CD4-positive, alpha-beta T cell treated with Interleukin-17A for 4 hours (primary cell): ENCODE data around the gene RAB40C.

ENCODE experiments used
- DNase-seq: peaks from one replicate; pipeline ENCODE4 v3.0.0-alpha.2; 2020; ENCODE audit warnings: mixed read lengths

RAB40C gene

DNA sequence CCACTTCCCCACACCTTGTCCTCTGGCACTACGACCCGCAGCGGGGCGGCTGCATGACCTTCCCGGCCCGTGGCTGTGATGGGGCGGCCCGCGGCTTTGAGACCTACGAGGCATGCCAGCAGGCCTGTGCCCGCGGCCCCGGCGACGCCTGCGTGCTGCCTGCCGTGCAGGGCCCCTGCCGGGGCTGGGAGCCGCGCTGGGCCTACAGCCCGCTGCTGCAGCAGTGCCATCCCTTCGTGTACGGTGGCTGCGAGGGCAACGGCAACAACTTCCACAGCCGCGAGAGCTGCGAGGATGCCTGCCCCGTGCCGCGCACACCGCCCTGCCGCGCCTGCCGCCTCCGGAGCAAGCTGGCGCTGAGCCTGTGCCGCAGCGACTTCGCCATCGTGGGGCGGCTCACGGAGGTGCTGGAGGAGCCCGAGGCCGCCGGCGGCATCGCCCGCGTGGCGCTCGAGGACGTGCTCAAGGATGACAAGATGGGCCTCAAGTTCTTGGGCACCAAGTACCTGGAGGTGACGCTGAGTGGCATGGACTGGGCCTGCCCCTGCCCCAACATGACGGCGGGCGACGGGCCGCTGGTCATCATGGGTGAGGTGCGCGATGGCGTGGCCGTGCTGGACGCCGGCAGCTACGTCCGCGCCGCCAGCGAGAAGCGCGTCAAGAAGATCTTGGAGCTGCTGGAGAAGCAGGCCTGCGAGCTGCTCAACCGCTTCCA is 43.6 kb downstream of the RAB40C start:
- no peak for DNase-seq

DNA sequence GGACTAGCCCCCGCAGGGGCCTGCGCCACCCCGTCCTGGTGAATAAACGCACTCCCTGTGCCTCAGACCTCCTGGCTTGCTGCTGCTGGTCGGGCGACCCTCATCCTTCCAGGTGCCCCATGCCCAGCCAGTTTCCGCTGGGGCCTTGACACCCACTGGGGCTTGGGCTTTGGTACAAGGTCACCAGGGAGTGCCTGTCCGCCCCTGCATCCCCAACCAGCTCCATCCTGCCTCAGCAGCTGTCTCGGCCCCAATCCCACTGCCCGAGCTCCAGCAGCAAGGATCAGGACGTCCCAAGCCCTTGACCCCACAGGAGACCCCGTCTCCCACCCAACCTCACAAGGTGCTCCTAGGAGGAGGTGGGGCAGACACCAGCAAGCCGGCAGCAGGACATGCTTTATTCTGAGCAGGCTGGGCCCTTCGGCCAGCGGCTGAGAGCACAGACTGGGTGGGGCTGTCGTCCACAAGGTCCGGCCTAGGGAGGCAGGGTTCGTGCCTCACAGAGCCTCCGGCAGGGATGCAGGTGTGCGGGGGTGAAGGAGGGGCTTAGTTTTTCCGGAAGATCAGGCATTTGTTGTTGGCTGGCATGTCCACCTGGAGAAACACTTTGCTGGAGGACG is 44.3 kb downstream of the RAB40C start:
- DNase-seq: no peak

DNA sequence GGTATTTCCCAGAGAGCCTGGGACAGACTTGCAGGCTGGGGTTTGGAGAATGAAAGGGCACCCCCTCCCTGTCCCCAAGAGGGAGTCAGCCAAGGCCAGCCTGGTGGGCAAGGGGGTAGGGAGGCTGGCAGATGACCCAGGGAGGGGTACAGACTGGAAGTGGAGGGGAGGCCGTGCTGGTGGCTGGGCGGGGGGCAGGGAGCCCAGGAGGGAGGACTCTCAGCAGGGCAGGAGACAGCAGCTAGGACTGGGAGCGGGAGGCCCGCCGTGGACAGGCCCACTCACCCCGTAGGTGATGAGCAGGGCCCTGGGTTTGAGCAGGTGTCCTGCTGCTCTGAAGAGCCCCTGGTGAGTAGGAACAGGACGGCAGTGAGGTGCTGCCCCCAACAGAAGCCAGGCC is 45.1 kb downstream of the RAB40C start:
- DNase-seq: no peak

DNA sequence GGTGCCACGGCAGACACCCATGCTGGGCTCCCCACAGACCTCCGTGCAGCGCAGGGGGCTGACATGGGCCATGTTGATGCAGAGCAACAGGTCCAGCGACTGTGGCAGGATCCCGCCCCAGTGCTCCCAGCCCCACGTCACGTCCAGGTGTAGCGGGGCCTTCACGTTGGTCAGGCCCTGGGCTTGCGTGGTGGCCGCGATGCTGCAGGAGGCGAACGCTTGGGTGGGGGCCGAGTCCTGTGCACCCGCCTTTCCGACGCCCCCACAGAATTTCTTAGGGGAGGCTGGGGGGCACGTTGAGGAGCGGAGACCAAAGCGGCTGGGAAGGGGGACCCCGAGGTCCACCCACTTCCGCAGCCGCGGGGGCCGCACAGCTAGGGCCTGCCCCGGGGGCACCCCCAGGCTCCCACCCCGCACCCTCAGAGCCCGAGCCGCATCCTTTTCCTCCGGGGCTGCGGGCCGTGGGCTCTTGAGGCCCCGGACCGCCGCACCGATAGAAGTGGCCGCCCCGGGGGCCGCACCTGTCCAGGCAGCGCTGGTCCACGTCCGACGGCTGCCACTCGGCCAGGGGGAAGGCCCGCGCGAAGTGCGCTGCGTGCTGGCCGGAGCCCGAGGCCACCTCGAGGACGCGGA is 45.8 kb downstream of the RAB40C start:
- no peak for DNase-seq

DNA sequence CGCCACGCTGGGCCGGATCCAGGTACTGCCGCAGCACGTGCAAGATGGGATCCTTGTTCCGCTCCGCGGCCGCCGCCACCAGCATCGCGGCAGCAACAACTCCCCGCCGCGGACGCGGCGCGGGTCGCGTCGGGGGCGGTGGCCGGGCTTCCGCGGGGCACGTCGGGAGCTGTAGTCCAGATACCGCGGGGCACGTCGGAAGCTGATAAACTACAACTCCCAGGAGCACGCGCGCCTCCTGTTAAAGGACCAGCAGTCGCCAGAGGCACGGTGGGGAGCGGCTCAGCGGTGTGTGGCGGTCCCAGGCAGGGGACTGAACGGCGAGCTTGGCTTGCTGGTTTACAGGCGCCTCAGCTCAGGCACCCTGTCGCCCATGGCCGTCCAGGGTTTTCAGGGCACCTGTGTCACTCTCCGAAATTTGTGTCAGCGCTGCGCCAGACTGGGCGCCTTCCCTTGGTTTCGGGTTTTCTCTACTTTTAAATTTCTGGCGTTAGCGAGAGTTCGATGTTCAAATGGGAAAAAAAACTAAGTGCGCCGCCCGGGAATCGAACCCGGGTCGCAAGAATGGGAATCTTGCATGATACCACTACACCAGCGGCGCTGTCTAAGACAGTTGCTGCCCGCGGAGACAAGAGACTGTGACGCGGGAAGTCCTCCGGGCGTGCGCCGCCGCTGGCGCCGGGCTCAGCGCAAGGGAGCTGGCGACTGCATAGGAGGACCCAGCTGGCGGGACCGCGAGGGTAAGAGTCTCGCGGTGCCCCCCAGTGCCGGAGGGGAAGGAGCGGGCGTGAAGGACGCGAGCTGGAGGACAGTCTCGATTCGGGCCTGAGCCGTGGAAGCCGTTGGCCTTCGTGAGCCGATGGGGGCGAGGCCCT is 46.6 kb downstream of the RAB40C start, which contains the start of gene METTL26:
METTL26 (minus strand) TSS at position 100 of the 875 bp plus-strand sequence; CDS start at position 85, 15 bp downstream.
- peak; percentile 96 for DNase-seq

DNA sequence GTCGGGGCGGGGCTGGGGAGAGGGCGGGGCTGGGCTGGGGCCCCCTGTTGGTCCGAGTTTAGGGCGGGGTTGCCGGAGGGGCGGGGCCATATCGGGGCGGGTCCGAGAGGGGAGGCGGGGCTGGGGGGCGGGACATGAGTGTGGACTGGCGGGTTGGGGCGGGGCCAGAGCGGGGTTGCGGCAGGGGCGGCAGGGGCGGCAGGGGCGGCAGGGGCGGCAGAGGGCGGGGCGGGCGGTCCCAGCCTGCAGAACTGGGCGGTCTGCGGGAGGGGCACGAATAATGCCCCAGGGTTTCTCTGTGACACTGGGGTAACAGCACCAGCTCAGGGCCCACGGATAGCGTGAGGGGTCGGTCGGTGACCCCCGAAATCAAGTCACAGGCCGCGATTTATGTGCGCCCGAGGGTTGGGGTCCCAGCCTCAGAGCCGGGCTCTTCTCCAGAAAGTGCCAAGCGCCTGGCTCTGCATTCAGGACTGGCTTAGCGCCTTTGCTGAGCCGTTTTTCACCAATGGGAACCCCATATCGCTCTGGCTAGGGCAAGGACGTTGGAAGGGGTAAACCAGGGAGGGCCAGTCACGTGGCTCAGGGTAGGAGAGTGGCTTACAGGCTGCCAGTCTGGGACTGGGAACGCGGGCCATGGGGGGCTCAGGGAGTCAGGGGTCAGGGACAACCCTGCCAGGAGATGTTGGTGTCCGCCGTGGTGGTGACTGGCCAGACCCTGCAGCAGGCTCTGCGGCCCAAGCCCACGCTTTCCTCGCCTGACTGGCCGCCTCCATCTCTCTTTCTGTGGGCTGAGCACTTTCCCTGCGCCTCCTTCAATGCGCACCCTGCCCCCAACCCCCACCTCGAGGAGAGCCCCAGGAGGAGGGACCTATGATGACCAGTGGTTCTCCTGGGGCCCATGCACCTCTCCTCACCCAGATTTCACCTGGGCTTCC is 47.5 kb downstream of the RAB40C start:
- DNase-seq: peak; percentile 95

DNA sequence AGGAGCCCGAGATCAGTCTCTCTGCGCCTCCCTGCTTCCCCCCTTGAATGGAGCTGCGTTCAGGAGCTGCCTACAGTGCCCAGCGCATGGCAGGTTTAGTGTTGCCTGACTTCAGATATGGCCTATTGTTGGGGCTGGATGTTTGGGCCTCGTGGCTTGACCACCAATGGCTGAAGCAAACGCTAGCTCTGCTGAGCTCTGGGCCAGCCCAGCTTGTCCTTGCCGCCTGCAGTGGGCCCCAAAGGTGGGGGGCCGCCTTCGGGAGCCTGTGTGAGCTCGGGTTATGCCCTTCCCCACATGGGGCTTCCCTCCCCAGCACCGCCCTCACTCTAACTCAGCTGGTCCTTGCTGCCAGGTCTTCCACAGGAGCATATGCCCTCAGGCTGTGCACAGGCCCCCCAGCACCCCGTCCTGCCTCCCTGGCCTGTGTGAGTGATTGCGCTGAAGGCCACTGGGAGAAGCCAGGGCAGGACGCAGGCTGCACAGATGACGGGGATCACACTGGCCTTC is 48.2 kb downstream of the RAB40C start:
- no peak for DNase-seq

DNA sequence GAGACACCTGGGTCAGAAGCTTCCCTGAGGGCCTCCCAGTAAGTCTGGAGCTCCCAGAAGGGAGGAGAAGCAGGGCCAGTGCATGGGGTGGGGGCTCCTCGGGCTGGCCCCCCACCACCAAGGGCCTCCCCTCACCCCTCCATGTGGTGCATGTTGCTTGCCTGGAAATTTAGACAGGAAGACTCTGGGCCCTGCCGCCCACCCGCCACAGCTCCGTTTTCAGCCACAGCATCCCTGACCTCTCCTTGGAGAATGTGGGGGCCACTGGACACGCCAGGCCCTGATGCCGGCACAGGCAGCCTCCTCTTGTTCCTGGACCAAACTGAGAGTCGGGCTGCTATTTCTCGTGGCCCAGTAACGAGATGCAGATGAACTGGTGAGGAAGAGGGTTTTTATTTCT is 49.0 kb downstream of the RAB40C start:
- DNase-seq: no peak

DNA sequence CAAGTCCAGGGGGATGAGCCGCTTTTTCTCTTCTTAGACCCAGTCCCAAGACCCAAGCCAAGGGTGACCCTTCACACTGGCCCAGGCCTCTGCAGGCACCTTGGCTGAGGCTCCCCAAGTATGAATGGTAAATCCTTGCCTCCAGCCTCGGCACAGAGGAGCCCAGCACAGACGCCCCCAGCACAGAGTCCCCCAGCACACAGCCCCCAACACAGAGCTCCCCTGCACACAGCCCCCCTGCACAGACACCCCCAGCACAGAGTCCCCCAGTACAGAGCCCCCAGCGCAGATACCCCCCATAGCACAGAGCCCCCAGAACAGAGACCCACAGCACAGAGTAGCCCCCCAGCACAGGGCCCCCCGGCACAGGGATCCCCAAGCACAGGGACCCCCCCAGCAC is 50.7 kb downstream of the RAB40C start:
- DNase-seq: no peak

DNA sequence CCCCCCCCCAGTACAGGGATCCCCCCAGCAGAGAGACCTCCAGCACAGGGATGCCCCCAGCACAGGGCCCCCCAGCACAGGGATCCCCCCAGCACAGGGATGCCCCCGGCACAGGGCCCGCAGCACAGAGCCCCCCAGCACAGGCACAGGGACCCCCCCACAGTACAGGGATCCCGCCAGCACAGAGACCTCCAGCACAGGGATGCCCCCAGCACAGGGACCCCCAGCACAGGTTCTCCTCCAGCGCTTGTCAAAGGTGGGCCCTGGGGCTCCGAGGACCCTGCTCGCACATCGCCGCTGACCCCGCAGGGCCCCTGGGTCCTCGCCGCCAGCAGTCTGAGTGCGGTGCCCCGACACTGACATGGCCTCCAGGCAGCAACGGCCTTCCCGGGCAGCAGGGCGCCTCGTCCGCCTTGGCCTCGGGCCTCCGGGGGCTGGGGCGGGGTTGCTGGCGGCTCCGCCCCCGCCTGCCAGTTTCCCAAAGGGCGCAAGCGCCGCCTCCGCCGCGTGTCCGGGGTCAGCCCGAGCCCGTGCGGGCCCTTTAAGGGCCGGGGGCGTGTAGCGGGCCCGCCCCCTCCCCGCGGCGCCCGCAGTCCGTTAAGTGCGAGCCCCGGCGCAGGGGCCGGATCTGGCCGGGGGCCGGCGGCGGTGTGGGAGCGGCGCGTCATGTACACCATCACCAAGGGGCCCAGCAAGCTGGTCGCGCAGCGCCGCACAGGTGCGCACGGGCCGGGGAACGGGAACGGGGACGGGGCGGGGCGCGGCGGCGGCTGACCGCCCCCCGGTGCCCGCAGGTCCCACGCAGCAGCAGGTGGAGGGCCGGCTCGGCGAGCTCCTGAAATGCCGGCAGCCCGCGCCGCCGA is 51.7 kb downstream of the RAB40C start, which contains the start of gene MCRIP2:
MCRIP2 (plus strand) TSS at position 503 of the 863 bp plus-strand sequence; CDS start at position 667, 164 bp downstream.
- peak; percentile 77 for DNase-seq

DNA sequence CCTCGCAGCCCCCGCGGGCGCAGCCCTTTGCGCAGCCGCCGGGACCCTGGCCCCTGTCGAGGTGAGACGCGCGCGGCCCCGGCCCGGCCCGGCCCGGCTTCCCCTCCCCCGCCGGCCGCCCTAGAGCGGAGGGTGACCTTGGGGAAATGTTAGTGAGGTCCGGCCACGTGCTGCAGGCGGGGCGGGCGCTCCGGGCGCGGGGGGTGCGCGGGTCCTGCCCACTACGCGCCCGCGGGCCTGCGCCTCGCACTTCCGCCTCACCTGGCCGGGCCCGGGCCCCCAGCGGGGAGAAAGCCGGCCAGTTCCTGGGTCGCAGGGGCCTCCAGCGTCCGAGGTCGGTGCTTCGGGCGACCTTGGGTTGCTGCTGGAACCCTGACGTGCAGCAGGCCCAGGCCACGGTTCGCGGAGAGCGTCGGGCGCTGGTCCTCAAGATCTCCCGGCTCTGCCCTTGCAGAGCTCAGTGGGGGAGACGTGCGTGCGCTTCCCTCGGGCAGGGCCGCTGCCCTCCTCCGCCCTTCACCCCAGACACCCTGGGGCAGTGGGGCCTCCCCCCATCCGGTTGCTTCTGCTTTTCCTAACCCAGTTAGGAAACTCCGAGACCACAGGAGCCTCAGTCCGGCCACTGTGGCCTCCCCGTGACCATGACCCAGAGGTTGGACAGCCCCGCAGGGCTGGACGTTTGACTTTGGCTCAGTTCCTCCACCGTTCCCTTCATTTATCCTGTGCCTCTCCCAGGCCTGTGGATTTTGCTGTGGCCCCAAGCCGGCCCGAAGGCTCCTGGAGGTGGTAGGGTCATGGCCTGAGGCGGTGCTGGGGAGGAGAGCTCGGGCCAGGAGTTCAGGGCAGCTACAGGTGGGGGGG is 52.6 kb downstream of the RAB40C start:
- peak; percentile 41 for DNase-seq

DNA sequence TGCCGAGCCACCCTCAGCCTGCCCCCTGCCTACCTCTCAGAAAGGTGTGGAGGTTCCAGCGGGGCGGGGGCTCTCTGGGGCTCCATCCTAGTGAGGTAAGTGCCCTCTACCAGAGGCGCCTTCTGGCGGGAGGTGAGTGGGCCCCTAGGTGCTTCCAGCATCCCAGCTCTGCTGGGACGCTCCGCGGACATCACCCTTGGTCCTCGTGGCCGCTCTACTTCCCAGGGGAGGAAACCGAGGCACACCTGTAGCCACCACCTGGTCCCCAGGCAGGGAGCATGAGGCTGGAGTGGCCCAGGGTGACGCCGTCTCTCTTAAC is 53.1 kb downstream of the RAB40C start:
- DNase-seq: no peak

DNA sequence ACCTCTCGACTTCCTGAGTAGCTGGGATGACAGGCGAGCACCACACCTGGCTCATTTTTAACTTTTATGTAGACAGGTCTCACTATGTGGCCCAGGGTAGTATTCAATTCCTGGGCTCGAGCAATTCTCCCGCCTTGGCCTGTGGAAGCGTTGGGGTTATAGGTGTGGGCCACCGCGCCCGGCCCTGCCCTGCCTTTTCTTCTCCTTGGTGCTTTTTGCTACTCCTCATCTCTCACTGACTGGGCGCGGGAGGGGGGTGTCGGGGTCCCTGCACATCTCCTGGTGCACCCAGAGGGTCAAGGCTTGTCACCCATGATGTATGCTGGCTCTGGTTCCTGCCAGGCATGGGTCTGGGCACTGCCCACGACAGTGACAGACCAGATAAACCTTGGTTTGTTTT is 54.7 kb downstream of the RAB40C start:
- DNase-seq: no peak

DNA sequence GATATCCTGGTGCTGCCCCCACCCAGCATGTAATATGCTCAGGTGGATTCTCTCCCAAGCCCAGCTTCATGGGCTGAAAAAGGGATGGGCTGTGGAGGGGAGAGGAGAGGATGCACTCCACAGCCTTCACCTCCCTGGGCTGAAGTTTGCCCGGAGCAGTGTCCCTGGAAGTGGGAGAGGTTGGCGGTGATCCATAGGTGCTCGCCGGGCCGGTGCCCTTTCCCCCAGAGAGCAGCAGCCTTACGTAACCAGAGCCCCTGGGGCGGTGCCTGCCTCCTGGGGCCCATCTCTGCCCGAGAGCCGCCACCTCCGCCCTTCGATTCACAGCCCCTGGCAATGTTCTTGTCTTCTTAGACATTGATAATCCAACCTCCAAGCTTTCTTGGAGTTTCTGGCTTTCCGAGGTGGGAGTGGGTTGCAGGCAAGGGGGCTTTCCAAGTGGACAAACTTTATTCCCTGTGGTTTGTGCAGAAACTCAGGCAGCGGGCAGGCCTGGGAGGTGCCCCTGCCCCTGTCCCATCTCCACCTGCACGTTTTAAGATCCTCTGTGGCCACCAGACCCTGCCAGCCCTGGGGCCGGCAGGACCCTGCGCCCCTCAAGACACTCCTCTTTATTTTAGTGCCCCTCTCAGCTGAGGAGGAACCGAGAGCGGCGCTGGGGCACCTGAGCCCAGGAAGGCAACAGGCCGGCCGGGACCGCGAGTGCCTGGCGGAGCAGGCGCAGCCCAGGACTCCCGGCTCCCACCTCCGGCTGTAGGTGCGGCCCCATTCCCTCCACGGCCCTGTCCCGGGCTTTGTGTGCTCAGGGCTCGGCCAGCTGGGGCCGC is 56.2 kb downstream of the RAB40C start:
- no peak for DNase-seq

DNA sequence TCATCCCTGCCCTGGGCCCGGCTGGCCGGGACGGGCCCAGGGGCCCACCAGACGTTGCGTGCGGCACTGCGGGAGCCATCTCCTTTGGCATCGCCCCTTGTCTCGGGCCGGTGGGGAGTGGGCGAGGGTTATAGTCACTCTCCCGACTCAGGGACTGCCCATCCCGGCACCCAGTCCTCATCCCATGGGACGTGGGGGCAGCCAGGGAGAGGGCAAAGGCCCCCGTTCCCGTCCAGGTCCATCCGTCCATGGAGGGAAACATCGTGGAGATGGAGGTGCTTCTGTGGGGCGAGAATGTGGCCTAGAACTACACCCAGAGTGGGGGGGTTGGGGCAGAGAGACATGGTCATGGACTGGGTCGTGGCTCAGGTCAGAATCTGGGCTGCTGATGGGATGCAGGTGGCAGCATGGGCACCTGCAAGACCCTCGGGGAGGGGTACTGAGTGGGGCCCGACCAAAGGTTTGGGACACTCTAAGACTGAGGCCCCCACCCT is 56.9 kb downstream of the RAB40C start:
- DNase-seq: no peak

DNA sequence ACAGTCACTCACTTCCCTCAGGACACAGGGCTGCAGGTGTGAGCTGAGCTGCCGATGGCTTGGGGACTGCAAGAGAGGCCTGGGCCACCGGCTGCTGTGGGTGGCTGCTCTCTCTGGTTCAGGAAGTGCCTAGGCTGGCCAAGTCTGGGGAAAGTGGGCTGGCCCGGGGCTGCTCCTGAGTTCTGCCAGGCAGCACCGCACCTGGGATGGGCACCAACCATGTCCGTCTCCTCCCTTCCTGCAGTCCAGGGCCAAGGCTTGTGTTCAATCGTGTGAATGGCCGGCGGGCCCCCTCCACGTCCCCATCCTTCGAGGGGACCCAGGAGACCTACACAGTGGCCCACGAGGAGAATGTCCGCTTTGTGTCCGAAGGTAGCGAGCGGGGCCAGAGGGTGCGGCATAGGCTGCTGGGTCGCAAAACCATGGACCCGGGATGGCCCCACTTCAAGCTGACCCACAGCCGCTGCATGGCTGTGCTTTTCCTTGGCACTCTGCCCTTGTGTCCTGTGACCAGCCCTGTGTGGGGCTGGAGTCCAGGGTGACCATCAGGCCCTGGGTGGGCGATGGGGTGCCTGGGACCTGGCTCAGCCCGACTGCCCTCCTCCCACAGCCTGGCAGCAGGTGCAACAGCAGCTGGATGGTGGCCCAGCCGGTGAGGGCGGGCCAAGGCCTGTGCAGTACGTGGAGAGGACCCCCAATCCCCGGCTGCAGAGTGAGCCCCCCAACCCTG is 57.5 kb downstream of the RAB40C start:
- no peak for DNase-seq

DNA sequence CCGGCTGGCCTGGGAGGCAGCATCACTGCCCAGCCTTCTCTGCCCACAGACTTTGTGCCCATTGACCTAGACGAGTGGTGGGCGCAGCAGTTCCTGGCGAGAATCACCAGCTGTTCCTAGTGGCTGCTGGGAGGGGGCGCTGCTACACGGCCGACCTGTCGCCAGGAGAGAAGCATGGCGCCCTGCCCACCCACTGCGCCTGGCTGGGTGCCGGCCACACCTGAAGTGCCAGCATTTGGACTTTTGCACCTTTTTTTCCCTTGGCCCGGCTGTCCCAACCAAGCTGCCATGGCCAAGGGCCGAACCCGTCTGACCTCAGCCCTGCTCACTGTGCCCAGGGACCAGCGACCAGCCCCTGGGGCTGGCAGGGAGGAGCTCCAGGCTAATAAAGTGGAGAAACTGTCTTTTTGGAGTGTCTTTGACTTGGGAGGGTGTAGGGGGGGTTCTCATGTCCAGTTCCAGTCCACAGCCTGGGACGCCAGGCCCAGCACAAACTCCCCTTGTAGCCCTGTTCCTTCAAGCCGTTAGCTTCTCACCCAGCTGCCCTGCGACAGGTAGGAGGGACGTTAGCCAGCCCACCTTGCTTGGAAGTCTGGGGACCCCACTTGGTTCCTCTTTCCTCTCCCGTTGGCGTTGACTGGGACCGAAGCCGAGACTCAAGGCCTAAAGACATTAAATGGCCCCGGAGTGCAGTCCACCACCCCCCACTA is 58.4 kb downstream of the RAB40C start:
- DNase-seq: peak; percentile 41
